TTC549 (cell line): ENCODE results near the gene ECE2.

Experiments used
- FAIRE-seq: peaks from 2 replicates; lab custom pipeline; 2012; peaks lifted over from hg19 to GRCh38; lab: Jason Lieb, UNC

ECE2 gene

GRCh38 chr3:184314700-184315542 is 39.1 kb downstream of the ECE2 start:
- no peak for FAIRE-seq

DNA sequence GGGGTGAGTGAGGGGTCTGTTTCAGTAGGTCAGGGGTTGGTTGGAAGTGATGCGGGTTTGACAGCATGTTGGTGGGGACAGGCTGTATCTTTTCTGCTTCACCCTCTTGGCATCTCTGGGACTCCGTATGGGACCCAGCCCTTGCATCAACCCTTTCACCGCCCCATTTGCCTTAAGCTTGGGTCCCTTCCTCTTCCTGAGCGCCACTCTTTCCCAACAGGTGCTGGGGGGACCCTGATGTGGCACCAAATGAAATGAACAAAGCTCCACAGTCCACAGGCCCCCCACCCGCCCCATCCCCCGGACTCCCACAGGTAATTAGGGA is 39.7 kb downstream of the ECE2 start:
- FAIRE-seq, result no peak

- FAIRE-seq, result no peak
Observed at GRCh38 chr3:184315871-184316661, 40.2 kb downstream of the ECE2 start.

- no peak for FAIRE-seq
Observed at GRCh38 chr3:184316792-184317191, 41.0 kb downstream of the ECE2 start.

DNA sequence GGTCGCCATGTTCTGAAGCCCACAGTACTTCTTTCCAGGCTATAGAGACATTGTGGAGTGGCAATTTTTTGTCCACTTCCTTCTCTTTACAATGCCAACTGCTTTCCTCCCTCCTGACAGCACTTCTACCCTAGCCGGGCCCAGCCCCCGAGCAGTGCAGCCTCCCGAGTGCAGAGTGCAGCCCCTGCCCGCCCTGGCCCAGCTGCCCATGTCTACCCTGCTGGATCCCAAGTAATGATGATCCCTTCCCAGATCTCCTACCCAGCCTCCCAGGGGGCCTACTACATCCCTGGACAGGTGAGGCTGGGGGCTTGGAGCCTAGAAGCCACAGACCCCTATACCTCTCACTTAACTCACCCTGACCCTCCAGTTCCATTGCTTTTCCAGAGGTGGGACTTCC is 41.4 kb downstream of the ECE2 start:
- FAIRE-seq, result no peak

DNA sequence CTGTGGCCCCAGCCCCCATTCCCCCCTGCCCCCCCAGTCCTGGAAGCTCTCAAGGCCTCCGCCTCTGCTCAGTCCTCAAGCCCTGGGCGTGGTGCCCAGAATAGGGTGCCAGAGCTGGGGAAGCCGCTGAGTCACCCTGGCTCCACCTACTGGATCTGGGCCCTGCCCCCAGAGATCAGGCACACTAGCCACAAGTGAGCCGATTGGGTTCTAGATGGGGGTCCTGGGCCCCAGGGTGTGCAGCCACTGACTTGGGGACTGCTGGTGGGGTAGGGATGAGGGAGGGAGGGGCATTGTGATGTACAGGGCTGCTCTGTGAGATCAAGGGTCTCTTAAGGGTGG is 44.3 kb downstream of the ECE2 start:
- no peak for FAIRE-seq

GRCh38 chr3:184321666-184322065 is 45.8 kb downstream of the ECE2 start:
- FAIRE-seq, result no peak

GRCh38 chr3:184322731-184323487 is 47.1 kb downstream of the ECE2 start:
- FAIRE-seq, result no peak

DNA sequence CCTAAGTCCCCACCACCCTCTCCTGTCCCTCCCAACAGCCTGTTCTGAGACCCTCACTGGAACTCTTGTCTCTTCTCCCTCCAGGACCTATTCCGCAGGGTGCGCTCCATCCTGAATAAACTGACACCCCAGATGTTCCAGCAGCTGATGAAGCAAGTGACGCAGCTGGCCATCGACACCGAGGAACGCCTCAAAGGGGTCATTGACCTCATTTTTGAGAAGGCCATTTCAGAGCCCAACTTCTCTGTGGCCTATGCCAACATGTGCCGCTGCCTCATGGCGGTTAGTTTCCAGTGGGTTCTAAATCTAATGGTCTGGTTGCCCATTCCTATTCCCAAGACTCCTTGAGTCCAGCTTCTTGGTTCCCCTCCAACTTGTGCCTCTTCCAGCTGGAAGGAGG is 47.9 kb downstream of the ECE2 start:
- FAIRE-seq, result no peak

GRCh38 chr3:184325269-184325668 is 49.4 kb downstream of the ECE2 start:
- no peak for FAIRE-seq

DNA sequence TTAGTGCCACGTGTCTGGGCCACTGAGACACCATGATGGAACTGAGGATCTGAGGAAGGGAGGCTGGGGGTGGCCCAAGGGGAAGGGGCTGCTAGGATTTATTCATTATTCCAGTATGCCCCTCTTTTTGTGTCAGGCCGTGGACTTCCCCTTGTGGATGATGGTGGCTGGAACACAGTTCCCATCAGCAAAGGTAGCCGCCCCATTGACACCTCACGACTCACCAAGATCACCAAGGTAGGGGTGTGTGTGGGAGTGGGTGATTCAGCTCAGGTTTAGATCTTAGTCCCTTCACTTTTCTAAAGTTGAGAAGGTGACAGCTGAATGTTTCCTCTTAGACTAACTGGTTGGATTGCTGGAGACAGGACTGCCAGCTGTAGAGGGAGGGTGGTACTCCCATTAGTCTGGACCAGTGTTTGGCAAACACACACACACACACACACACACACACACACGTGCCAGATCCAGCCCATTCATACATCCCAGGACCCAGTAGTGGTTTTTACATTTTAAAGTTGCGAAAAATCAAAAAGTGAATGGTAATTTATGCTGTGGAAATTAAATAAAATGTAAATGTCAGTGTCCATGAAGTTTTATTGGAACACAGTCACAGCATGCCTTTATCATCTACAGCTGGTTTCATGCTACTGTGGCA is 50.0 kb downstream of the ECE2 start:
- no peak for FAIRE-seq

- no peak for FAIRE-seq
Observed at GRCh38 chr3:184327171-184327570, 51.3 kb downstream of the ECE2 start.

DNA sequence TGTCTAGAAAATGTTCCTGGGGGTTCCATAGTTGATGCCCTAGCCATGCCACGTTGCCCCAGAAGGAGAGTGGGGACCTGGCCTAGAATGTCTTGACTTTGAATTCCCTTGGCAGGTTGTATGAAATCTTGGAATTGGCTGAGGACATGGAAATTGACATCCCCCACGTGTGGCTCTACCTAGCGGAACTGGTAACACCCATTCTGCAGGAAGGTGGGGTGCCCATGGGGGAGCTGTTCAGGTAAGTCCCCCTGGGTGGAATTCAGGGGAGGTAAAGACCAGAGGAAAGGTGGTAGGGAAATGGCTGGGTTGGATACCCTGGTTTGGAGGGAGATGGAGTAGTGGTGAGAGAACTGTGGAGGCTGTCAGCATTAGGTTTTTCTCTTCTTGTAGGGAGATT is 52.7 kb downstream of the ECE2 start:
- FAIRE-seq, result no peak

- no peak for FAIRE-seq
Observed at GRCh38 chr3:184332370-184333090, 56.7 kb downstream of the ECE2 start.

DNA sequence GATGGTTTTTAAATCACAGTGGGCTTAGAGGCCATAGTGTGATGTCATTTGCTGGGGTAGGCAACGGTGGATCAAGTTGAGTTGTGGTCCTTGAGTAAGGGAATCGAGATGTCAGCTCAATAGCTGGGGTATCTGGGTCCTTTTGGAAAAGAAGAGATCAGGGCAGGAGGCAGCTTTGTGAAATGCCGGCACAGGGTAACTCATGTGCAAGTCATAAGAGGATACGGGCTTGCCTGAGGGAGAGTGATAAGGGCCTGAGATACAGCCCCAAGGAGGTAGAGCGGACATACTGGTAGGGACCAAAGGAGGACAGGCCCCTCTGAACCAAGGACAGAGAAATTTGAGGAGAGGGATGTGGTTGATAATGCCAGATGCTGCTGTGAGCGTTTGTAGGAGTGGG is 57.4 kb downstream of the ECE2 start:
- no peak for FAIRE-seq

DNA sequence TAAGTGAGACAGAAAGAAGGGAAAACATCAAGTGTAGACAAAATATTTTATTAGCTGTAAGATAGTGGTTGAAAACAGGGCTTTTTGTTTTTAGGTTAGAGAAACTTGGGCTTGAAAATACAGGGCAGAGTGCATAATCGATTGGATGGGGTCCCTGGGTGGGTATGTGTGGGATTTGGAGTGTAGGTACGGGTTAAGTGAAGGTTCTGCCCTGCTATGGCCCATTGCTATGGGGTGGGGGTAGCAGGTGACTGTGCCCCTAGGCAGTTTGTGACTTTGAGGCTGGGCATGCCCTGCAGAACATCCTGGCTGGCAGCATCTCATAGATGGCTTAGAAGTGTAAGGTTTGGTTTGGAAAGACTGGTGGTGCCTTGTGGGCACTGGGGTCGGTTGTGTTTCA is 57.9 kb downstream of the ECE2 start:
- FAIRE-seq, result no peak

GRCh38 chr3:184334470-184335158 is 58.8 kb downstream of the ECE2 start:
- no peak for FAIRE-seq

GRCh38 chr3:184335291-184335660 is 59.5 kb downstream of the ECE2 start:
- FAIRE-seq, result no peak

- no peak for FAIRE-seq
Observed at GRCh38 chr3:184335661-184336546, 60.1 kb downstream of the ECE2 start.
